ENCODE data around the gene CDC20.

Gene CDC20

DNA sequence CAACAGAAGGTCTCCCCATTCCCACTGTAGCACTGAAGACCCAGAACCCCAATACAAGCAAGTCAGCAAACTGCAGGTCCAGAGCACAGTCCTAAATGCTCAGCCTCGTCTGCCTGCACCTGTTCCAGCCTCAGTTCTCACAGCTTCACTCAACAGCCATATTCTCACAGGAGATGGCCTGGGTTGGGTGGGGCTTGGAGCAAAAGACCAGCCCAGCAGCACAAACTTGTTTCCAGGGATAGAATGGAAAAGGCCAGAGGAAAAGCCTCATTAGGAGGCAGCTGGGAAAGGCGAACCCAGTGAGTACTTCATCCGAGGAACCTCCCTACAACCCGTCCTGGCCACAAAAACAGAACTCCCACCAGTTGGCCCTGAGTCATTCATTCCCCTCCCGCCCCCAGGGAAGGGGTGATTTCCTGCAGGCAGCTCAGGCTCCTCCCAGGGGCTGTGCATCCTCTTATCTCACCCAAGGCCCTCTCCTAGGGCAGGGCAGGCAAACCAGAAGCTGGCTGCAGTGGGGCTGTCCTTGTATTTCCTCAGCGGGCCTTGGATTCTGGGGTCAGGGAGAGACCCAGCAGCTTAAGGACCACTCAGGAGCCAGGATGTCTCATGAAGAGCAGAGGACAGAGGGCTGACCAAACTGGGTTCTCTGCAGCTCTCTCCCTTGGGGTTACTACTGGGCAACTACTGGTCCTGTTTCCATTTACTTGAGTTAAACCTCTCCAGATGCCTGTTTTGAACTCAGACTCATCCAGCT lies 28.6 kb upstream of the CDC20 start:
- no peak for DNase-seq

DNA sequence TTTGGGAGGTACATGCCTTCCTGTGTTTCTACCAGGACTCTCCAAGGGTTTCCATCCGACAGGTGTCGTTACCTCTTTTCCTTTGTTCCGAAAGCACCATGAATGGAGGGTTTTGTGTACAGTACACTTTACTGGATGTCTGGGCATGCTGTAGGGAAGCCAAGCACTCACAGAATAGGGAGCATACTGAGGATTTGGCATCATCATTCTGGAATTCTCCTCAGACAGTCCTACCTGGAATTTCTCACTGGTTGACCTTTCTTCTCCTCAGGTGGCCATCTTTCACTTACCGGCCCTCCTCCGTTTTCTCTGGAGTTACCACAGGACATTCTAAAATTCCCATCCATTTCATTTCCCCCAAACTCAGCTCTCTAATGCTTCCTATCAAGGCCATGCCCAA lies 27.1 kb upstream of the CDC20 start:
- no peak for DNase-seq

DNA sequence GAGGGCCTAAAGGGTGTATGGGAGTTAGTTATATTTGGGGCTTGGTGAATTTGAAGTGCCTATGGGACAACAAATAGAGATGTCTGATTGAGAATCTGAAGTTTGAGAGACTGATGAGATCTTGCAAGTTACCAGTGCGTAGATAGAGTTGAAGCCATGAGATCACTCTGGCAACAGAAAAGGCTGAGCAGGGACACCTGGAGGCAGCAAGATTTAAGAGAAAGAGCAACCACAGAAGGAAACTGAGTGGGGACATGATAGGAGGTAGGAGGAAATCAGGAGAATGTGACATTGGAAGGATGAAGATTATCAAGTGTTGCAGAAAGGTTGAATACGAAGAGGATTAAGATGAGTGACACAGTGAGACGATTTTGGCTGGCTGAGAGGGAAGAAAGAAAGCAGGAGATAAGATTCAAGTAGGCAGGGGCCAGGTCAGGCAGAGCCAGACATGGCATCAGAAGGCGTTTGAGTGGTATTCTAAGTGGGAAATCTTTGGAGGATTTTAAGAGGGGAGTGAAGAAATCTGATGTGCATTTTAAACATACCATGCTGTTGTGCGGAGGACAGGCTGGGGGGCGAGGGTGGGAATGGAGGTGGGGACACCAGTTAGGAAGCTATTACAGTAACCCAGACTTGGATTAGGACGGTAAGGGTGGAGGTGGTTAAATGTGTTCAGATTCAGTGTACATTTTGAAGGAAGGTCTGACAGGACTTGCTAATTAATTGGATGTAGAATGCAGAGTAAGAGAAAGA lies 24.2 kb upstream of the CDC20 start:
- DNase-seq = no peak

DNA sequence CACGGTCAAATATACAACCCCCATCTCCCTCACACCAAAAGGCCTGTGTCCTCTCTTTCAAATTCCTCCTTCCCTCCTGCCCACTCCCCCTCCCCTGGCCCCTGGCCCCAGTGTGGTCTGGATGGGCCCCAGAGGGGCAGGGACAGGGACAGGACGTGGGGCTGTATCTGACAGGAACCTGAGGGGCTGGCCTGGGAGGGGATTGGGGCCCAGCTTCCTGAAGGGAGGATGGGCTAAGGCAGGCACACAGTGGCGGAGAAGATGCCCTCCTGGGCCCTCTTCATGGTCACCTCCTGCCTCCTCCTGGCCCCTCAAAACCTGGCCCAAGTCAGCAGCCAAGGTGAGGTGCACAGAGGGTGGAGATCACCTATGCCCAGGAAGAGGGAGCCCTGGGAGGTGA lies 21.2 kb upstream of the CDC20 start, which contains the start of gene MPL:
Gene MPL, plus strand, starts transcription at position 231 of the 400 bp plus-strand sequence. Its CDS starts 31 bp downstream, at position 262.
- DNase-seq = no peak

DNA sequence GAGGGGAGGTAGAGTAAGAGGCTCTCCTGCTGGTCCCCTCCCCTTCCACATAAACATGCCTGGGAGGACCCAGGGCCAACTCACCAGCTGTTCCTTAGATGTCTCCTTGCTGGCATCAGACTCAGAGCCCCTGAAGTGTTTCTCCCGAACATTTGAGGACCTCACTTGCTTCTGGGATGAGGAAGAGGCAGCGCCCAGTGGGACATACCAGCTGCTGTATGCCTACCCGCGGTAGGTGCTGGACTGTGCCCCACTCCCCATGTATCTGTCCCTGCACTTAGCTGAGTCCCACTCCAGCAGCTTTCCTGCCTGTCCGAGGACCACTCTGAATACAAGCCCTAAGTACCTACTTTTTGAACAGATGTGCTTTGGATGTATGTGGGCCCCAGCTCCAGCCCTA lies 20.8 kb upstream of the CDC20 start:
- DNase-seq = no peak

DNA sequence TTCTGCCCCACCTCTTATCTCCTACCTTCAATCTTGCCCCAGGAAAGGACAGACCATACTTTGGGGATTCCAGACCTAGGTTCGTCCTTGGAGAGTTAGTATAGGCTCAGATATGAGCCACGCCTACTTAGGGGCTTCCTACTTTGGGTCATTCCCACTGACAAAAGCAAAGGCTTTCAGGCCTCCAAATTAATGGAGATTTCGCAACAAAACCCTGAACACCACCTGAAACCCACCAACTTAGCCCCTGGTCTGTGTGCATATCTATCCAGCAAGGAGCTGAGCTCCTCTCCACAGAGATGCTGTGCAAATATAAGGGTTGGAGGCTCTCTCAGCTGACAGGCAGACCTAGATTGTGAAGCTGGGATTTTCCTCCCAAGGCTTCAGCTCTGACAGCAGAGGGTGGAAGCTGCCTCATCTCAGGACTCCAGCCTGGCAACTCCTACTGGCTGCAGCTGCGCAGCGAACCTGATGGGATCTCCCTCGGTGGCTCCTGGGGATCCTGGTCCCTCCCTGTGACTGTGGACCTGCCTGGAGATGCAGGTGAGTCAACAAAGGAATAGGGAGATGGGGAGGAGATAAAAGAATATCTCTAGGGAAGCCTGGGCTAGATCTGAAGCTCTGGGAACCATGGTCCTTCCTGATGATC lies 19.1 kb upstream of the CDC20 start:
- DNase-seq = no peak

DNA sequence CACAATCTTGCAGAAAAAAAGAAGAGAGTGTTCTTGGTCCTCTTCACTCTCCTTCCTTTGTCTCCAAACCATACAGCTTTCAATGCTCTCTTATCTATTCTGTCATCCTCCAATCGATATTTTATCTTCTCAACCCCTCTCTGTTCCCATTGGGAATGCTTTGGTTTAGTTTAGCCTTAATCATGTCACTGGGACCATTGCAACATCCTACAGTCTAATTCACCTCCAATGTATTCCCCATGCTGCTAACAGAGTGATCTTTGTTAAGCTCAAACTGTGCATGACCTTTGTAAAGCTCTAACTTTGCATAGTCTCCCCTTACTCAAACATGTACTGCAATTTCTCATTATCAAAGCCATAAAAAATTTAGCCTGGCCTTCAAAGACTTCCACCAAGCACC lies 18.2 kb upstream of the CDC20 start:
- DNase-seq = no peak

DNA sequence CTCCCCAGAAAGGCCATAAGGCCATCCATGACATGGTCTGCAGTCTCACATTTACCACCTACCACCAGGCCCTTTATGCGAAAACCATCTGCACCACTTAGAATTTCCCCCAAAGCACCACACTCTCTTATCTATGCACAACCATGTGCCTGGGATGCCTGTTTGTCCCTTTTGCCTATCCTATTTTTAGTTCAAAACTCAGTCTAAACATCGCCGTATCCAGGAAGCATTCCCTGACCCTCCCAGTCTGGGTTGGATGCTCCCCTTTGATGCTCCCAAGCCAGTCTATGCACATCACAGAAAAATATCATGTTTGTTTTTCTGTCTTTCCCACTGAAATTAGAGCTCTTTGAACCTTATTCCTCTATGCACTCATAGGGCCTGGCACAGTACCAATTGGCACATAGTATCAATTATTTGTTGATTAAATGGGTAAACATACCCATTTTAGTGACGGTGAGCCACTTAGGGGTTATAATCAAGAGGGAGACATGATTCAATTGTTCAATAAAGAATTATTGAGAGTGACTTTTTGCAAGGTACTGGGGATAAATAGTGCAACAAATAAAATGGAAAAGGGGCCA lies 14.4 kb upstream of the CDC20 start:
- DNase-seq = no peak

DNA sequence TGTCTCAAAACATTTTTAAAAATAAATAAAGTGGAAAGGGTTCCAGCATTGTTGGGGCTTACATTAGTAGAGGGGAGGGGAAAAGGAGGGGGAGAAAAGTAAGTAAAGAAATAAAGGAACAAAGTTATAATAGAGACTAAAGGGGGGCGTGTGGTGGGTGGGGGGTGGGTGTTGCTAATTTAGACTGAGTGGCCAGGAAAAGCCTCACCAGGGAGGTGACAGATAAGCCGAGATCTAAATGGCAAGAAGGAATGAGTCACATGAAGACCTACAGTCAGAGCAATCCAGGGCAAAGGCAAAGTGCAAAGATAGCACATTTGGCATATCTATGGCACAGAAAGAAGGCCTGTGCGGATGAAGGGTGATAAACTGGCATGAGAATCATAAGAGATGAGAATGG lies 13.7 kb upstream of the CDC20 start:
- DNase-seq = no peak

DNA sequence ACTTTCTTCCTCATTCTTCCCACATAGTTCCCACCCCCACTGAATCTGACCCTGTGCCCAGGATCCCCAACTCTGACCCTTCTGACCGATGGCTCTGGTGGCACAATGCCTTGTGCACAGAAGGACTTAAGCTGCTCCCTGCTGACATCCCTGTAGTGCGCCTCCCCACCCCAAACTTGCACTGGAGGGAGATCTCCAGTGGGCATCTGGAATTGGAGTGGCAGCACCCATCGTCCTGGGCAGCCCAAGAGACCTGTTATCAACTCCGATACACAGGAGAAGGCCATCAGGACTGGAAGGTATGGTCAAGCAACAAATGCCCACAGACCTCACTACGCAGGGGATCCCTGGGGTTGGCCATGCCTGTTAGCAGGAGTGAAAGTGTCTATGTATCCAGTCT lies 12.1 kb upstream of the CDC20 start:
- DNase-seq = no peak

DNA sequence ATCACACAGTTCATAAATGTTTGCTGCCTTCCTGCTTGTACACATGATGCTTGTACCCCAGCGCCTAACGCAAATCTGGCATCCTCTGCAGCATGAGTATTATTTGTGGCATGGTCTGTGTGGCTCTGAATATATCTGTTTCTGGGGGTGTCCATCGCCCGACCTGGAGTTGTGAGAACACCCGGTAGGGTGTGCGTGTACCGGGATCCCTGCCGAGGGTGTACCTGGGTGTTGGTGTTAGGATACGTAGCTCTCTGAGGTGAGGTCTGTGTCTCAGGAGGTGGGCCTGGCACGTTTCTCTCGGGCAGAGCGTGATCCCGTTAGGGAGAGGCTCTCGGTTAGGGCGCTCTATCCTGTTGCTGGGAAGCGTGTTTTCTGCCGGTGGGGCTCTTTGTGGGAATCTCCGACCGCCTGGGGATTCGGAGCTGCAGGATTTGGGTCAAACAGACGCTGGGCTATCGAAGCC lies 10.4 kb upstream of the CDC20 start:
- DNase-seq = no peak

DNA sequence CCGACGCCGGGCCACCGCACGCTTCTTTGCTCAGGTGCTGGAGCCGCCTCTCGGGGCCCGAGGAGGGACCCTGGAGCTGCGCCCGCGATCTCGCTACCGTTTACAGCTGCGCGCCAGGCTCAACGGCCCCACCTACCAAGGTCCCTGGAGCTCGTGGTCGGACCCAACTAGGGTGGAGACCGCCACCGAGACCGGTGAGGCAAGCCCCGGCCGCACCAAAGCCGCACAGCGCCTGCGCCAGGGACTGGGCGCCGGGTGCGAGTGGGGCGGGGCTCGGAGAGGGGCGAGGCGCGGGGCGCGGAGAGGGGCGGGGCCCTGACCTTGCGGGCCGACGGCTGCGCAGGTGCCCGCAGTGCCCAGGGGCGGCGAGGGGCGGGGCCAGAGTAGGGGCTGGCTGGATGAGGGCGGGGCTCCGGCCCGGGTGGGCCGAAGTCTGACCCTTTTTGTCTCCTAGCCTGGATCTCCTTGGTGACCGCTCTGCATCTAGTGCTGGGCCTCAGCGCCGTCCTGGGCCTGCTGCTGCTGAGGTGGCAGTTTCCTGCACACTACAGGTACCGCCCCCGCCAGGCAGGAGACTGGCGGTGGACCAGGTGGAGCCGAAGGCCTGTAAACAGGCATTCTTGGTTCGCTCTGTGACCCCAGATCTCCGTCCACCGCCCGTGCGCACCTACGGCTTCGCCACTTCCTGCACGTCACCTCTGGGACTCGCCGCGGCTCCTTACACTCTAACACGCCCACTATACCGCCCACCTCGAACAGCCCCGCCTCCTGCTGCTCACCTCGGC lies 9.8 kb upstream of the CDC20 start:
- DNase-seq = peak; percentile 87

DNA sequence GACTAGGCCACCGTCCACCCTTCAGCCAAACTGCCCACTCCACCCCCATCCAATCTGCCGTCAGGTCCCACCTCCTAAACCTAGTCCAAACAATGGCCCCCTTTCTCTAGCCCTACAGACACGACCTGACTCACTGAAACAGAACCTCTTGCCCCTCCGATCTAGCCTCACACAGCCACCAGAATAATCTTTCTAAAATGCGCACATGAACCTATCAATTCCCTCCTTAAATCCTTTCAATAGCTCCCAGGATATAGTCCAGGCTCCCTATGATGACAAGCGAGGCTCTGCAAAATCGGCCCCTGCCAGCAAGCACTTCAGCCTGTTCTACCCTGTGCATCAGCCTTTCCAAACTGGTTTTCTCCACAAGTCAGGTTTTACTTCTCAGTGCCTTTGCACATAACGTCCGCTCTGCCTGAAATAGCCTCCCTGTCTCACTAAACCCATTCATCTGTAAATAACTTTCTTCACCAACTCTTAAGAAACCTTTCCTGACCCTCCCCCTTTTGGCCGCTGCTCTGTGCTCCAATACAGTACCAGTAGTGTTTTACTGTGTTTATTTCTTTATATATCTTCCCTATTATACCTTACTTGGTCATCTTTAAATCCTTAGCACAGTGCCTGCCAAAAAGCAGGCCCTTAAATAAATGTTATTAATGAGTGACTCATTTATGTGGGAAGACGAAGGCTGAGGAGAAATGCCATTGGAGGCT lies 9.0 kb upstream of the CDC20 start:
- DNase-seq = no peak

DNA sequence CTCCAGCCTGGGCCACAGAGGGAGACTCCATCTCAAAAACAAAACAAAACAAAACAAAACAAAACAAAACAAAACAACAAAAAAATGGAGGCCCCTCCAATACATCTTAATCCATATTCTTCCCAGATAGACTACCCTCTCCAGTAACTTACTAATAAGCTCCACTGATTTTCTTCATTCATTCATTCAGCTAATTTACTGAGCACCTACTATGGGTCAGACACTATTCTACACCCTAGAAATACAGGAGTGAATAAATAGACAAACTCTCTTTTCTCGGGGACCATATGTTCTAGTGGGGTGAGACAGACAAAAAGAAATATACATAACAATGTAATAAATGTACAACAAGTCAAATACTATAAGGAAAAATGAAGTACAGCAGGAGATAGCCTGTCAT lies 7.8 kb upstream of the CDC20 start:
- no peak for DNase-seq

DNA sequence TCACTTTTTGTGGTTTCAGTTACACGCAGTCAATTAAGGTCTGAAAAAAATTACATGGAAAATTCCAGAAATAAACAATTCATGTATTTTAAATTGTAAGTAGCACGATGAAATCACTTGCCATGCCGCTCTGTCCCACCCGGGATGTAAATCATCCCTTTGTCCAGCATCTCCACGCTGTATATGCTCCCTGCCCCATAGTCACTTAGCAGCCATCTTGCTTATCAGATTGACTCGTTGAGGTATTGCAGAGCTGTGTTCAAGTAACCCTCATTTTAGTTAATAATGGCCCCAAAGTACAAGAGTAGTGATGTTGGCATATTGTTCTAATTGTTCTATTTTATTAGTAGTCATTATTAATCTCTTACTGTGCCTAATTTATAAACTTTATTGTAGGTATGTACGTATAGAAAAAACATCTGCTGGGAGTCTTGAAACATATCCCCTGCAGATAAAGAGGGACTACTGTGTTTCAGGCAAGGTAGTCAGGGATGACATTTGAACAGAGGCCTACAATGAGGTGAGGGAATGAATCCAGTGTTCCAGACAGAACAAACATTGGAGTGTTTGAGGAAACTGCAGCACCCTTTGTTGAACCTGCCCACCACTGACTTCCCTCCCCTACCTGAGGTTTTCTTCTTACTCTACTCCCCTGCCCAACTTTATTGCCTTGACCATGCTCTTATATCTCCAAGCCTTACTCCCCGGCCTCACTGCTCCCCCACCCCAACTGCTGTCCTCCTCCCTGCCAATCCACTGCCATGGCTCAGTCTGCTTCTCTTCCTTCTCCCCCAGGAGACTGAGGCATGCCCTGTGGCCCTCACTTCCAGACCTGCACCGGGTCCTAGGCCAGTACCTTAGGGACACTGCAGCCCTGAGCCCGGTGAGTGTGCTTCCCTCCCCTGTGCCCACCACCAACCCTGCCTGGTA lies 7.1 kb upstream of the CDC20 start:
- DNase-seq = no peak

DNA sequence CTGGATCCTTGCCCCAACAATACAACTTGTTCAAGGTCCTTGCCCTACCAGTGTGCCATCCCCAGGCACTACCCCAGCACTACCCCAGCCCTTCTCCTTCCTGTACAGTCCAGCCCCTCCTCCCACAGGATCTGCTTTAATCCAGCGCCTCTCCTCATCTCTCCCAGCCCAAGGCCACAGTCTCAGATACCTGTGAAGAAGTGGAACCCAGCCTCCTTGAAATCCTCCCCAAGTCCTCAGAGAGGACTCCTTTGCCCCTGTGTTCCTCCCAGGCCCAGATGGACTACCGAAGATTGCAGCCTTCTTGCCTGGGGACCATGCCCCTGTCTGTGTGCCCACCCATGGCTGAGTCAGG lies 6.5 kb upstream of the CDC20 start:
- DNase-seq = no peak

DNA sequence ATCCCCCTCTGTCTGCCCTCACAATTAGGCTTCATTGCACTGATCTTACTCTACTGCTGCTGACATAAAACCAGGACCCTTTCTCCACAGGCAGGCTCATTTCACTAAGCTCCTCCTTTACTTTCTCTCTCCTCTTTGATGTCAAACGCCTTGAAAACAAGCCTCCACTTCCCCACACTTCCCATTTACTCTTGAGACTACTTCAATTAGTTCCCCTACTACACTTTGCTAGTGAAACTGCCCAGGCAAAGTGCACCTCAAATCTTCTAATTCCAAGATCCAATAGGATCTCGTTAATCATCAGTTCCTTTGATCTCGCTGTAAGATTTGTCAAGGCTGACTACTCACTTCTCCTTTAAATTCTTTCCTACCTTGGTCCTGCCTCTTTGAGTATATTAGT lies 5.9 kb upstream of the CDC20 start:
- DNase-seq = no peak

DNA sequence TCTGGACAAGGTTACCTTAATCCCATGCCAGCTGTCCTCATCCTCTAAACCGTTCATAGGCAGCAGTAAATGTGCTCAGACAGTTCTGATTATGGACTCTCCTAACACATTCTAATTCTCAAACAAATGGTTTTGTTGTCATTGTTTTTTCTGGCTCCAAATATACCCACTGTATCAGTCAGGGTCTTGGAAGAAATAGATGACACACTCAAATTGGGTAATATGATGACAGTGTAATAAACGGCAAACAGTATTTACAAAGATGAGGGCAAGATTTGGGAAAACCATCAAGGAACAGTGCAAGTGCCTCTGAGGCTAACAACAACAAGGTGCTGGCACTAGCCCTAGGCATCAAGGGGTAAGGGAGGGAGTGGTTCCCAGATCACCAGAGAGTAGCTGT lies 4.3 kb upstream of the CDC20 start:
- DNase-seq = no peak

DNA sequence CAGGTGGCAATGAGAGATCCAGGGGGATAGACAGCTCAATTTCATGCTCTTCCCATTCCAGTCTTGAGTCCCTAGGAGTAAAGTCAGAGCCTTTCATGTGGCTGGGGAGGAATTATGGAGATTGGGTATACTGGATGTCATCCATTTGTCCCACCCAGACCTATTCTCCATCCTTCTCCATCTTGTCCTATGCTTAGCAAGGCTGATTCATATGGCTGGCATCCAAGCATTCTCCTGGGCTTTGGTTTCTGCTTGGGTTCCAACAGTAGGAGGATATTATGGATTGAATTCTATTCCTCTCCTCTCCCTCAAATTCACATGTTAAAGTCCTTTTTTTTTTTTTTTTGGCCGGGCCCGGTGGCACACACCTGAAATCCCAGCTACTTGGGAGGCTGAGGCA lies 3.8 kb upstream of the CDC20 start:
- DNase-seq = no peak

DNA sequence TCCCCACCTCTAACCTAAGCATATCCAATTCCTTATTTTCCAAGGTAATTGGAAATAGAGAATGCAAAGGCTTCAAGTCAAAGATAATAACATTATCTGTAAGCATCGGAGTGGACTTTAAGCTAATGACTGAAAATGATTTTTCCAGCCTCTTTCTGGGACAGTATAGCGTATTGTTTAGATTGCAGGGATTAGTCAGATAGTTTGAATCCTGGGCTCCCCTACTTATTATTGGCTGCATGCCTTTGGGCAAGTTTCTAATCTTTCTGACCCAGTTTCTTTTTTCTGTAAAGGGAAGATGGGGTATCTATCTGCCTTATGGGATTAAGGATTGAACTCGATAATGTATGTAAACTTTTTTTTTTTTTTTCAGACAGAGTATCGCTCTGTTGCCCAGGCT lies 1.5 kb upstream of the CDC20 start:
- DNase-seq = no peak

Measured in CD4-positive, alpha-beta T cell treated with Interleukin-17A for 1 hour (primary cell).